Lower leg skin (tissue), 3 donors: ENCODE data around the gene ASB10.

Experiments
- POLR2A ChIP-seq, 2 donors: fragments of 450-650 bp; IDR thresholded peaks; one replicate each; pipeline ENCODE4 v1.6.1; 2016 to 2017; ENCODE audit warnings: antibody characterized with exemption in 2 of 2, mild to moderate bottlenecking in 1 of 2, moderate library complexity in 1 of 2
- TF ChIP-seq, protein P1 (sequence below), 3 donors: fragments of 450-650 bp; IDR thresholded peaks; one replicate each; pipeline ENCODE4 v1.5.1; 2016; ENCODE audit warnings: antibody characterized with exemption in 3 of 3, mild to moderate bottlenecking in 3 of 3, moderate library complexity in 2 of 3

DNA sequence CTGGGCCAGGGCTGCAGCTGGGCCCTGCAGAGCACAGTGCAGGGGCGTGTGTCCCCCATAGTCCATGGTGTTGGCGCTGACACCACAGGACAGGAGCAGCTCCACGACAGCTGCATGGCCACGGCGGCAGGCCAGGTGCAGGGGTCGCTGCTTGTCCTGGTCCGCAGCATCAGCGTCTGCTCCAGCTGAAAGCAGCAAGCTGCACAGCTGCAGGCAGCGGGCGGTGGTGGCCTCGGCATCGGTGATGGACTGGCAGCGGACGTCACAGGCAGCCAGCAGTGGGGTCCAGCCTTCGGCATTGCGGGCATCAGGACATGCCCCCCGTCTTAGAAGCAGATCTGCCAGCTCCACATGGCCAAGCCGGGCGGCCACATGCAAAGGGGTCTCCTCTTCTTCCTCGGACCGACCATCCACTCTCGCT is 6.0 kb downstream of the ASB10 start:
- TF ChIP-seq POLR2A (IDR thresholded peaks at IDR 0.05) = no peak
- TF ChIP-seq, protein P1, sequence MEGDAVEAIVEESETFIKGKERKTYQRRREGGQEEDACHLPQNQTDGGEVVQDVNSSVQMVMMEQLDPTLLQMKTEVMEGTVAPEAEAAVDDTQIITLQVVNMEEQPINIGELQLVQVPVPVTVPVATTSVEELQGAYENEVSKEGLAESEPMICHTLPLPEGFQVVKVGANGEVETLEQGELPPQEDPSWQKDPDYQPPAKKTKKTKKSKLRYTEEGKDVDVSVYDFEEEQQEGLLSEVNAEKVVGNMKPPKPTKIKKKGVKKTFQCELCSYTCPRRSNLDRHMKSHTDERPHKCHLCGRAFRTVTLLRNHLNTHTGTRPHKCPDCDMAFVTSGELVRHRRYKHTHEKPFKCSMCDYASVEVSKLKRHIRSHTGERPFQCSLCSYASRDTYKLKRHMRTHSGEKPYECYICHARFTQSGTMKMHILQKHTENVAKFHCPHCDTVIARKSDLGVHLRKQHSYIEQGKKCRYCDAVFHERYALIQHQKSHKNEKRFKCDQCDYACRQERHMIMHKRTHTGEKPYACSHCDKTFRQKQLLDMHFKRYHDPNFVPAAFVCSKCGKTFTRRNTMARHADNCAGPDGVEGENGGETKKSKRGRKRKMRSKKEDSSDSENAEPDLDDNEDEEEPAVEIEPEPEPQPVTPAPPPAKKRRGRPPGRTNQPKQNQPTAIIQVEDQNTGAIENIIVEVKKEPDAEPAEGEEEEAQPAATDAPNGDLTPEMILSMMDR (IDR thresholded peaks at IDR 0.05) = no peak
